ENCODE data around the gene TSTD1. TPM values are rescaled to one million over a fixed set of nuclear protein-coding genes. Genes with fewer than 3 reads are reported as not detected.
A peak's percentile ranks its signal among the peaks of the same experiment; 100 is the strongest.

The TSTD1 gene
- total and polyA plus RNA-seq, 7 donors = 2.5 to 33.9 (median 10.4) TPM

DNA sequence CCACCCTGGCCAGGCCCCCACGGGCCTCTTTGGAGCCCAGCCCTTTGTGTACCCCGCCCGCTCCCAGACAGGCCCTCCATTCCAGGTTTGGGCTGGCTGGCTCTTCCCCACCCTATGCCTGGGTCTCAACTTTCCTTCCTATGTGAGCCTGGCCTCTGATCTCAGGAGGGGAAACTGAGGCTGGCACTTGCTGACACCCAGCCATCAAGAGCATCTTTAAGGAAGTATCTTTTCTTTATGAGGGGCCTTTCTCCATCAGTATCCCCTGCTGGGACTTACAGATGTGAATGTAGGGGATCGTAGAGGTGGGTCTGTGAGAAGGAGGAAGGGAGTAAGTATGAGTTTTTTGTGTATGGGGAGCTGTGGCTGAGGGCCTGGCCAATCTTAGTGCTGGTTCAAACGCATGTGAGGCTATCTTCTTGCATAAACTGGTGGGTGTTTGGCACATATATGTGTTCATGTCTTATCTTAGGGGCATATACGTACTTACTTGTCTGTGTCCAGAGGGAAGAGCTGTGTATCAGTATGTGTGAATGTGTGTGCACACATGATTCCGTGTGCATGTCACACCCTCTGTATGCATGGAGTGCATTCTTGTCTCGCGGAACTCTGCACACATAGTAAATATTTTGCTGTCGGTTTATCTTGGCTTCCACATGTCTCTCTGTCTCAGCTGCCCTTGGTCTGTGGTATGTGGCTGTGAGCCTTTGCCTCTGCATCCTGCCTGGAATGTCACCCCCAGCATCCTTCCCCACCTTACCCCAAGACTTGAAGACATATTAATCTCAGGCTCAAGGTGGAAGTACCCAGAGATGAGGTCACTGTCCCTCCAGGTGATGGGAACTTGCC is 45.2 kb upstream of the TSTD1 start:
- H3K4me3 ChIP-seq = no peak overlapping the region
- WGBS, 3 donors = 74 to 87% (median 77%) methylated on average over 10 of the region's 10 CpGs
- TF ChIP-seq, protein P1, sequence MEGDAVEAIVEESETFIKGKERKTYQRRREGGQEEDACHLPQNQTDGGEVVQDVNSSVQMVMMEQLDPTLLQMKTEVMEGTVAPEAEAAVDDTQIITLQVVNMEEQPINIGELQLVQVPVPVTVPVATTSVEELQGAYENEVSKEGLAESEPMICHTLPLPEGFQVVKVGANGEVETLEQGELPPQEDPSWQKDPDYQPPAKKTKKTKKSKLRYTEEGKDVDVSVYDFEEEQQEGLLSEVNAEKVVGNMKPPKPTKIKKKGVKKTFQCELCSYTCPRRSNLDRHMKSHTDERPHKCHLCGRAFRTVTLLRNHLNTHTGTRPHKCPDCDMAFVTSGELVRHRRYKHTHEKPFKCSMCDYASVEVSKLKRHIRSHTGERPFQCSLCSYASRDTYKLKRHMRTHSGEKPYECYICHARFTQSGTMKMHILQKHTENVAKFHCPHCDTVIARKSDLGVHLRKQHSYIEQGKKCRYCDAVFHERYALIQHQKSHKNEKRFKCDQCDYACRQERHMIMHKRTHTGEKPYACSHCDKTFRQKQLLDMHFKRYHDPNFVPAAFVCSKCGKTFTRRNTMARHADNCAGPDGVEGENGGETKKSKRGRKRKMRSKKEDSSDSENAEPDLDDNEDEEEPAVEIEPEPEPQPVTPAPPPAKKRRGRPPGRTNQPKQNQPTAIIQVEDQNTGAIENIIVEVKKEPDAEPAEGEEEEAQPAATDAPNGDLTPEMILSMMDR (IDR thresholded peaks at IDR 0.05) = no peak
- H3K4me1 ChIP-seq = no peaks in the 10 kb centered on the region
- H3K27ac ChIP-seq = no peak overlapping the region
- DNase-seq = no peak
- H3K36me3 ChIP-seq (ENCODE audit: insufficient read depth in 1 of 2, low read depth in 1 of 2) = no peaks in the 10 kb centered on the region
- H3K27me3 ChIP-seq (ENCODE audit: insufficient read depth in 3 of 3, low read length in 2 of 3) = peaks cover 0 to 4% (median 0%) of the 10 kb centered on the region in 3 donors
- intact Hi-C loops (cut with DNase I) = no loop called here
- H3K9me3 ChIP-seq = no peaks in the 10 kb centered on the region
- ATAC-seq = no peak

DNA sequence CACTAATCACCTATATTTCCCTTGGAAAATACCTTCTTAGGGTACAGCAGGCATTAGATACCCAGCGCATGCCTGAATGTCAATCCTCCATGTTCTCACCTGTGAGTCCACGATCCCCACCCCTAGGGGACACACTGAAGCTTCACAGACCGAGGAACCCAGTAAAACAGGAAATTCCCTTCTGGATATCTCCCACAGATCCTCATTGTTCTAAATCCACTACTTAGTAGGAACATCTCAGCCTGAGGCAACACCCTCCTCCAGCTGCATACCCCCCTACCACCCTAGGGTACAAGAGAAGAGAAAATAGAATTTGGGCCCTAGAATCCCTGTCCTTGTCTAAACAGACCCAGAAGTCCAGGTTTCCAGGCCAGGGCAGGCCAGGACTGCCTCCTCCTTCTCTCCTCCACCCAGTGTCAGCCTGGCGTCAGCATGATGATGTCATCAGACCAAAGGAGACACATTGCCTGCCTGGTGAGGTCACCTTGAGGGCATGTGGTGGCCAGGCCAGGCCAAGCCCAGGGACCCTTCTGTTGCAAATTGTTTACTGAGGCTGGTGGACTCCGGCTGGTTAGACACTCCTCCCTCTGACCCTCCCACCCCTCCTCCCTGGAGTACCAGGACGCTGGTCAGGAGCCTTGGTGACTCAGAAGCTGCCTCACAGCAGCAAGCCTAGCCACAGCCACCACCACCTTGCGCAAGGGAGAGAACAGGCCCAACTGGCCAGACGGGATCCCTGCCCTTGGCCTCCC is 44.4 kb upstream of the TSTD1 start:
- Histone ChIP-seq H3K36me3 (ENCODE audit: insufficient read depth in 1 of 2, low read depth in 1 of 2) (no peaks in the 10 kb centered on the region), H3K9me3 (no peaks in the 10 kb centered on the region), H3K27ac (no peak overlapping the region), H3K4me3 (no peak overlapping the region), H3K27me3 (ENCODE audit: insufficient read depth in 3 of 3, low read length in 2 of 3) (peaks cover 0 to 4% (median 0%) of the 10 kb centered on the region in 3 donors), H3K4me1 (no peaks in the 10 kb centered on the region)
- TF ChIP-seq, protein P1 (IDR thresholded peaks at IDR 0.05) = no peak
- intact Hi-C loops (cut with DNase I) = no loop called here
- DNase-seq (peak; percentile 86 to 91), ATAC-seq (peak; percentile 83 to 88 (median 86))
- 49 to 66% (median 57%) methylated on average over 8 of the region's 8 CpGs for WGBS, 3 donors

DNA sequence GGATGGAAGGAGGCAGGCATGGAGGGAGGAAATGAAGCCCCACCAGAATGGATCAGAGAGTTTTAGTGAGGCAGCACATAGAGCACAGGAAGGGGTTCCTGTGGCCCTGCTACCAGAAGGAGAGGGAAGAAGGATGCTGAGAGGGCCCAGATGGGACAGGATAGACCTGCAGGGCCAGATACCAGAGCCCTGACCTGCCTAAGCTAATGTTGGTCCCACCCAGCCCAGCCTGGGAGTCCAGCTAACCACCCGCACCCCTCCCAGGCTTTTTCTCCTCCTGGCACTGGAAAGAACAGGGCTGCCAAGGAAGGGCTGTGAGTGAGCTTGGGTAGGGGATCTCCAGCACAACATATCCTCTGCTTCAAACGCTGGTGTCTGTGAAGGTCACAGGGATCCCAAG is 43.7 kb upstream of the TSTD1 start:
- TF ChIP-seq, protein P1 (IDR thresholded peaks at IDR 0.05) = no peak
- no peaks in the 10 kb centered on the region for H3K9me3 ChIP-seq
- H3K4me1 ChIP-seq = no peaks in the 10 kb centered on the region
- 61 to 78% (median 77%) methylated on average over 2 of the region's 2 CpGs for WGBS, 3 donors
- ATAC-seq (no peak), DNase-seq (no peak)
- intact Hi-C loops (cut with DNase I) = no loop called here
- no peak overlapping the region for H3K4me3 ChIP-seq
- no peak overlapping the region for H3K27ac ChIP-seq
- no peaks in the 10 kb centered on the region for H3K36me3 ChIP-seq (ENCODE audit: insufficient read depth in 1 of 2, low read depth in 1 of 2)
- H3K27me3 ChIP-seq (ENCODE audit: insufficient read depth in 3 of 3, low read length in 2 of 3) = peaks cover 0 to 4% (median 0%) of the 10 kb centered on the region in 3 donors

DNA sequence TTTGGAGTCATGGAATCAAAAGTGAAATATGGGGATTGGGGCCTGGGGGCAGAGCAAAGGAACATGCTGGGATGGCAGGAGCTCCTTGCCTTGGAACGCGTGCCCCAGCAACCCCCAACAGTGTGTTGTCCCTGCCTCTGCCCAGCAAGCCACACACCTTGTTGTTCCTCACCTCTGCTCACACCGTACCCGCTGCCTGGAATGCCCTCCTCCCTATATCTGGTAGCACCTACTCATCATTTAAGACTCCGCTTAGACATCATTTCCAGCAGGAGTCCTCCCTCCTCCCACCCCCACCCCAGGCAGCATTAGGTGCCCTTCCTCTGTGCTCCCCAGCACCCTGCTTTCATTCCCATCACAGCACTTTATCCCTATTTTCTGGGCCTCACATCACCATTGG is 42.8 kb upstream of the TSTD1 start:
- H3K4me1 ChIP-seq = no peaks in the 10 kb centered on the region
- DNase-seq (no peak), ATAC-seq (no peak)
- 73 to 77% (median 76%) methylated on average over 5 of the region's 5 CpGs for WGBS, 3 donors
- no peaks in the 10 kb centered on the region for H3K36me3 ChIP-seq (ENCODE audit: insufficient read depth in 1 of 2, low read depth in 1 of 2)
- H3K27ac ChIP-seq = no peak overlapping the region
- no peaks in the 10 kb centered on the region for H3K9me3 ChIP-seq
- TF ChIP-seq, protein P1 (IDR thresholded peaks at IDR 0.05) = no peak
- intact Hi-C loops (cut with DNase I) = no loop called here
- H3K27me3 ChIP-seq (ENCODE audit: insufficient read depth in 3 of 3, low read length in 2 of 3) = peaks cover 0 to 4% (median 0%) of the 10 kb centered on the region in 3 donors
- no peak overlapping the region for H3K4me3 ChIP-seq
